HS-5 (cell line): ENCODE results near the gene TCEANC2.

Experiments
- DNase-seq: peaks from one replicate; pipeline ENCODE4 v3.0.0-alpha.2; 2012; ENCODE audit warnings: low read depth

Gene TCEANC2

GRCh38 chr1:54136269-54136896, 83.0 kb downstream of the TCEANC2 start:
- no peak for DNase-seq

- no peak for DNase-seq
These were observed 83.6 kb downstream of the TCEANC2 start for GRCh38 chr1:54136963-54137533.

GRCh38 chr1:54137534-54138061, 84.2 kb downstream of the TCEANC2 start:
- DNase-seq, result no peak

- no peak for DNase-seq
These were observed 85.6 kb downstream of the TCEANC2 start for GRCh38 chr1:54138994-54139393.

GRCh38 chr1:54139711-54140110, 86.3 kb downstream of the TCEANC2 start:
- no peak for DNase-seq

- DNase-seq, result no peak
These were observed 88.9 kb downstream of the TCEANC2 start for GRCh38 chr1:54142146-54142900.

GRCh38 chr1:54144366-54144765, 91.0 kb downstream of the TCEANC2 start:
- no peak for DNase-seq

- no peak for DNase-seq
These were observed 96.3 kb downstream of the TCEANC2 start for GRCh38 chr1:54149734-54150133.

- no peak for DNase-seq
These were observed 97.6 kb downstream of the TCEANC2 start for GRCh38 chr1:54151013-54151412.

GRCh38 chr1:54152696-54153095, 99.3 kb downstream of the TCEANC2 start, which contains the start of gene CDCP2:
TSS of gene CDCP2 (minus strand) at chr1:54153000. CDS start at chr1:54152922, 78 bp downstream.
- no peak for DNase-seq

GRCh38 chr1:54153535-54154439, 100.4 kb downstream of the TCEANC2 start:
- DNase-seq, result no peak
